ENCODE results near the gene HEMGN. TPM values are rescaled to one million over a fixed set of nuclear protein-coding genes. Genes with fewer than 3 reads are reported as not detected.

The HEMGN gene
- total and polyA plus RNA-seq, 2 donors (not counting 1 experiment from before 2014, with no cell fraction given): 0.06 TPM; not detected in 1

GRCh38 chr9:97984188-97985057 is 46.5 kb upstream of the HEMGN start:
- intact Hi-C loops (cut with micrococcal nuclease): loop anchor here (1.0 to 10.0 kb wide), 7 partner anchors 72 to 1570 kb away; partner anchors contain the start of genes NANS, NCBP1, TDRD7 and TSTD2
- Histone ChIP-seq H3K4me2 (replicated peaks; ENCODE audit: low read depth, low read length, poor library complexity, severe bottlenecking) (peak overlapping the region; percentile 88), H3K9me3 (ENCODE audit: control extremely low read depth in 1 of 3, control insufficient read depth in 2 of 3, insufficient read depth in 1 of 3, low read length in 2 of 3) (peaks cover 0 to 6% (median 0%) of the 10 kb centered on the region in 3 donors), H3K36me3 (replicated peaks in 1 of 2; ENCODE audit: control extremely low read depth in 1 of 2, control insufficient read depth in 1 of 2, extremely low read depth in 1 of 2, insufficient read depth in 2 of 2, low read length in 1 of 2) (no peaks in the 10 kb centered on the region), H3K4me1 (ENCODE audit: control insufficient read depth in 2 of 2, insufficient read depth in 2 of 2, low read length in 2 of 2) (peaks cover 33 to 41% of the 10 kb centered on the region in 2 donors), H3K4me3 (ENCODE audit: control extremely low read depth in 1 of 5, extremely low read depth in 1 of 5, insufficient read depth in 1 of 5, low read depth in 2 of 5, low read length in 4 of 5) (peak overlapping the region; percentile 25 to 97 (median 84)), H3K9ac (ENCODE audit: low read length) (peak overlapping the region; percentile 89), H3K27ac (ENCODE audit: low read length in 2 of 2) (peak overlapping the region; percentile 90 to 93), H4K20me1 (ENCODE audit: control insufficient read depth, insufficient read depth, low read length, poor library complexity, severe bottlenecking) (no peaks in the 10 kb centered on the region), H3K27me3 (replicated peaks in 1 of 4; ENCODE audit: control extremely low read depth in 1 of 4, control insufficient read depth in 3 of 4, insufficient read depth in 4 of 4, low read length in 3 of 4) (no peaks in the 10 kb centered on the region), H2AFZ (ENCODE audit: insufficient read depth, low read depth, low read length, poor library complexity, severe bottlenecking) (peak overlapping the region; percentile 91), H3K79me2 (ENCODE audit: control insufficient read depth, insufficient read depth, low read length) (peaks cover 47% of the 10 kb centered on the region)
- peak overlapping the region; percentile 77 for H3K4me3 Mint-ChIP-seq
- peaks cover 44% of the 10 kb centered on the region for H3K4me1 Mint-ChIP-seq
- ATAC-seq (ENCODE audit: low read depth) (peak; percentile 38), DNase-seq (peak; percentile 92)
- ChIA-PET CTCF (interaction anchor here (1.2 to 5.0 kb wide), 4 partner anchors 35 to 62 kb away, joined by 3 to 45 read pairs (median 11); partner anchors contain the start of gene TRMO), POLR2A (interaction anchor here (0.9 to 3.0 kb wide), 7 partner anchors 8 to 351 kb away, joined by 3 to 40 read pairs (median 4); partner anchors contain the start of genes NANS, NCBP1, TBC1D2 and TRMO)
- no peak for TF ChIP-seq EZH2 (IDR thresholded peaks at IDR 0.05; ENCODE audit: borderline replicate concordance, insufficient read depth, low read depth, low read length, poor library complexity, severe bottlenecking)
- no peak for TF ChIP-seq CTCF (IDR thresholded peaks at IDR 0.05)
- no peaks in the 10 kb centered on the region for H3K9me3 Mint-ChIP-seq (ENCODE audit: insufficient read depth)
- under 1% methylated on average over 116 of the region's 116 CpGs for WGBS (ENCODE audit: insufficient coverage)
- no peaks in the 10 kb centered on the region for H3K27me3 Mint-ChIP-seq
- peak overlapping the region; percentile 88 for H3K27ac Mint-ChIP-seq
